VCaP (cell line): ENCODE results near the gene MEF2C.

Source experiments
- H3K27ac ChIP-seq: fragments of 450-650 bp; 2 replicates; pipeline ENCODE4 v1.5.1; 2017
- TF ChIP-seq, protein P1 (sequence below): fragments of 450-650 bp; conservative IDR thresholded peaks from 2 replicates; pipeline ENCODE4 v1.5.1; 2017; ENCODE audit warnings: mild to moderate bottlenecking, moderate library complexity

The MEF2C gene

DNA sequence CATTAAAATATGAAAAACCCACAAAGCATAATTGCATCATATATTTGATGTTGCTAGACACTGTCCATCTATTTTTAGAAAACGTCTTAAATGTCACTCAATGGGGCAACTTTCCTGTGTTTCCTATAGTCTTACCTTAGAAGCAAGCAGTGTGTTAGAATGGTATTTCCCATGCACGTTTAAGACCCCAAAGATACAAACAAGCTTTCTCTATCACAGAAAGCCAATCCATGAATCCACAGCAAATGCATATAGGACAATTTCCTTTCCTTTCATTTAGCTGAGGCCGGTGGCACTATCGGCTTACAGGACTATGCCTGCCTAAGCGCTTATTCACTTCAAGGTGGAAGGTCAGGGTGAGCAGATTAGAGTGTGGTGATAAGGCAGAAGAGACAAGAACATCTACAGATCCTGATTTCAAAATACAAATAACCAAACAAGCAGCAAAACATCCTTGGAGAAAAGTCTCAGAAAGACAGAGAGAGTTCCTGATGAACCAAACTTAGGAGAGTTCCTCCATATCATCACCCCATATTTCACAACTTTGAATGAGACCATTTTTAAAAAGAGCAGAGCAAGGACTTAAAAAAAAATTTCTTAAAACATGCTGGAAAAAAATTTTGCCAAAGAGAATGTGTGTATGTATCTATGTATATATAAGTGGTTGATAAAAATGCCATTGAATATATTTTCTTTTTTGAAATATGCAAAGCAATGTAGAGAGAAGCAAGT, 57.2 kb downstream of the MEF2C start:
- no peak overlapping the region for H3K27ac ChIP-seq
- TF ChIP-seq, protein P1, sequence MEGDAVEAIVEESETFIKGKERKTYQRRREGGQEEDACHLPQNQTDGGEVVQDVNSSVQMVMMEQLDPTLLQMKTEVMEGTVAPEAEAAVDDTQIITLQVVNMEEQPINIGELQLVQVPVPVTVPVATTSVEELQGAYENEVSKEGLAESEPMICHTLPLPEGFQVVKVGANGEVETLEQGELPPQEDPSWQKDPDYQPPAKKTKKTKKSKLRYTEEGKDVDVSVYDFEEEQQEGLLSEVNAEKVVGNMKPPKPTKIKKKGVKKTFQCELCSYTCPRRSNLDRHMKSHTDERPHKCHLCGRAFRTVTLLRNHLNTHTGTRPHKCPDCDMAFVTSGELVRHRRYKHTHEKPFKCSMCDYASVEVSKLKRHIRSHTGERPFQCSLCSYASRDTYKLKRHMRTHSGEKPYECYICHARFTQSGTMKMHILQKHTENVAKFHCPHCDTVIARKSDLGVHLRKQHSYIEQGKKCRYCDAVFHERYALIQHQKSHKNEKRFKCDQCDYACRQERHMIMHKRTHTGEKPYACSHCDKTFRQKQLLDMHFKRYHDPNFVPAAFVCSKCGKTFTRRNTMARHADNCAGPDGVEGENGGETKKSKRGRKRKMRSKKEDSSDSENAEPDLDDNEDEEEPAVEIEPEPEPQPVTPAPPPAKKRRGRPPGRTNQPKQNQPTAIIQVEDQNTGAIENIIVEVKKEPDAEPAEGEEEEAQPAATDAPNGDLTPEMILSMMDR: no peak

DNA sequence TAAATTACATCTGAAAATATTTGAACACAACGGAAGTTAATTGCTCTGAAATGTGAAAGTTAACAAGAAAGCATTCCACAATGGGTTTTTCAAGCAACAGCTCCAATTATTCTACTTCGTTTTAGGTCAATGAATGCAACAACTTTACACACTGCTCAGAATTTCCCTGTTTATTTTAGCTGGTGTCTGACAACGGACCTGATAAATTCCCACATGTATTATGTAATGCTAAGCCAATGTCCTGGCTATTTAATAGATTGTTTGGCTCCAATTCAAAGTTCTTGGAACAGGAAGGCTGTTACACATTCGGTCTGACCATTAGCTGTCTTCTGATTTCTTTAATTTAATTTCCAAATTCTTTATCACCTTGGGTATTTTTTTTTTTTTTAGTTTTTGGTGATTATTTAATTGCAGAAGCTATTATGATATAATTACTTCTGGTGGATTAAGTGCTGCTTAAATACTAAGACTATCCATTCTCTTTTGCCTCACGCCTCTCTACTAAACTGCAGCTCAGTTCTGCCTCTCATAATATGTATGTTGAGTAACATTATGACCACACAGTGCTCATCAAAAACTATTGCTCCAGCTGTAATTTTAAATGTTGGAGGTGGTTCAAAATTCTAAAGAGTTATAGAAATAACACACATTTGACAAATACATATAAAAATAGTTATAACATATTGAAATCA, 57.9 kb downstream of the MEF2C start:
- TF ChIP-seq, protein P1: no peak
- H3K27ac ChIP-seq: no peak overlapping the region

DNA sequence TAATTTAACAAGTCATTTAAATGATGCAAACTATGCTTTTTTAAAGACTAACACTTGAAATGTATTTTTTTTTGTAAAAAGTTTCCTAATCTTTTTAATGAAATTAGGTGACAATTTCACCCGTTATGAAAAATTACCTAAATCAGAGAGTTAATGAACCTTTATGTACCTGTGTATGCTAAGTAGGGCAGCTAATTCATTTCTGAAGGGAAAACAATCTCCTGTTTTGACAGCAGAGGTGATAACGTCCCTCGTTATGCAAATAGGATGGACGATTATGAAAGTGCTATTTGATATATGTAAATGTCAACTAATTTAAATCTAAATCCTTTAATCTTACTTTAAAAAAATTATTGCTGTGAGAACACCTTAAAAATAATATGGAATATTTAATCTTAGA, 58.8 kb downstream of the MEF2C start:
- no peak overlapping the region for H3K27ac ChIP-seq
- TF ChIP-seq, protein P1: no peak

DNA sequence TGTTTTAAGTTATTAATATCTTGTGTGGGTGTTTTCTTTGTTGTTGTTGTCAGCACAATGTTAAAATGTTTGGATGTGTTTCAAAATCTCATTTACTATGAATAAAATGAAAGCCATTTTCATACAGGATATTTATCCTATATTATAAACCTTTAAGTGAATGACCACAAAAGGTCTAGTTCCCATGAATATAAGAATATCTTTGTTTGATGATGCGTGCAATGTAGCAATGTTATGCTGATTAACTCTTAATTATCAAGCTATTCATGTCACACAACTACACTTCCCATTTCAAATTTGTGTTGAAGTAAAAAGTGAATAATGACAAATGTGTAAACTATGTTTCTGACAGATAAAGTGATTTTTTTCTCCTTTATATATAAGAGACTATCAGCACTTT, 59.8 kb downstream of the MEF2C start:
- no peak overlapping the region for H3K27ac ChIP-seq
- TF ChIP-seq, protein P1: no peak

DNA sequence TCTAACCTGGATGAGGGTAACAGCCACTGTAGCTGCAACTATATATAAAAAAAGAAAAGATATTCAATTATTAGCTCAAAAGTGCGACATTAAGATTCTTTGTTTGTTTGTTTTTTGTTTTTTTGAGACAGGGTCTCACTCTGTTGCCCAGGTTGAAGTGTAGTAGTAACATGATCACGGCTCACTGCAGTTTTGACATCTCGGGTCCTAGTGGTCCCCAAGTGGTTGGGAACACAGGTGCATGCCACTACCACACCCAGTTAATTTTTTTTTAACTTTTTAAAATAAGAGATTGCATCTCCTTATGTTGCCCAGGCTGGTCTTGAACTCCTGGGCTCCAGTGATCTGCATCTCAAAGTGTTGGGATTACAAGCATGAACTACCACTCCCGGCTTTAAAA, 61.8 kb downstream of the MEF2C start:
- TF ChIP-seq, protein P1: no peak
- H3K27ac ChIP-seq: no peak overlapping the region

DNA sequence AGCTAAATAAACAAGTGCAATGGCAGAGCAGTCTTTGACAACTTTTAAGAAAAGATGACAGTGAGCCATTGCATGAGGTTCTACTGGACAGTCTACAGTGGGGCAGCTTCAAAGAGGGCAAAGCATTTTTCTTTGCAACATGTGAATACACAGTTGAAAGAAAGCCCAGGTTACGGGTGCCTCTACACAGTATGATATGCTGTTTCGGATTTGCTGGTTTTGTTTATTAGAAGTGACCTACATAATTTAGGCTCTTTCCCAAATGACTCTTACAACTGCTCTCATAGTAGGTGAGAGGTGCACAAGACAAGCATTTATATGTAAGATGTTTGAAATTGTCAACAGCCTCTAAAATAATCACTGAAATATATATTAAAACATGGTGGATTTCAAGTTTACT, 62.4 kb downstream of the MEF2C start:
- H3K27ac ChIP-seq: no peak overlapping the region
- TF ChIP-seq, protein P1: no peak

DNA sequence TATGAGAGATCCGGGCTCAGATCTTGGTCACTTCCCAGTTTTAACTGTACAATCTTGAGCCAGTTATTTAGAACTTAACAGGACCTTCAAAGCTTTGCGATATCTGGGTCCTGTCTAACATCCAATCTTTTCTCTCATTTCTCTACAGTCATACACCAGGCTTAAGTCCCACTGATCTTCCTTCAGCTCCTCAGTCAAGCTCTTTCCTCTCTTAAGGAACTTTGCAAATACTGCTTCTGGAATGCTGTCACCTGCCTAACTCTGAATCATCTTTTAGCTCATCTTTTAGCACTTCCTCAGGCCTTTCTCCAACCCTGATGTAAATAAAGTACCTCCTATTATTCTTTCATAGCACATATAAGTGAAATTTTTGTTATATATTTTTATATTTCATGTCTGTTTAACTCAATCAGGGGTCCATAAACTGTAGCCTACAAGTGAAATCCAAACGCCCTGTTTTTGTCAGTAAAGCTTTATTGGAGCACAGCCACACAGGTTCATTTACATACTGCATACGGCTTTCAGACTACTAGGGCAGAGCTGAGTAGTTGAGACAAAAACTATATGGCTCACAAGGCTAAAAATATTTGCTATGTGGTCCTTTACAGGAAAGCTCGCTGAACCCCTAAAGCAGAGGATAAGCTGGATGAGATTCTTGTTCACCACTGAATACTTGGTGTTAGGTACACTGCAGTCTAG, 63.5 kb downstream of the MEF2C start:
- H3K27ac ChIP-seq: no peak overlapping the region
- TF ChIP-seq, protein P1: no peak
